HEK293 (cell line): ENCODE measurements around the gene C5orf15.

ENCODE experiments used
- ZFP41 ChIP-seq: fragments of 450-650 bp; formaldehyde crosslinking; IDR thresholded peaks from 2 replicates; pipeline ENCODE4 v1.5.1; 2016; ENCODE audit warnings: missing biosample characterization, missing genetic modification characterization, borderline replicate concordance
- ZNF274 ChIP-seq, 2 experiments: fragments of 200-500 bp in 1 of 2; fragments of 450-650 bp in 1 of 2; sonication (Bioruptor generic) in 1 of 2; formaldehyde crosslinking in 1 of 2; IDR thresholded peaks; 2 replicates each; pipeline versions ENCODE4 v1.5.1 to v1.6.1; 2014 to 2016; ENCODE audit warnings: borderline replicate concordance in 1 of 2, inconsistent platforms in 1 of 2, low read length in 1 of 2, missing biosample characterization in 1 of 2, missing genetic modification characterization in 1 of 2

DNA sequence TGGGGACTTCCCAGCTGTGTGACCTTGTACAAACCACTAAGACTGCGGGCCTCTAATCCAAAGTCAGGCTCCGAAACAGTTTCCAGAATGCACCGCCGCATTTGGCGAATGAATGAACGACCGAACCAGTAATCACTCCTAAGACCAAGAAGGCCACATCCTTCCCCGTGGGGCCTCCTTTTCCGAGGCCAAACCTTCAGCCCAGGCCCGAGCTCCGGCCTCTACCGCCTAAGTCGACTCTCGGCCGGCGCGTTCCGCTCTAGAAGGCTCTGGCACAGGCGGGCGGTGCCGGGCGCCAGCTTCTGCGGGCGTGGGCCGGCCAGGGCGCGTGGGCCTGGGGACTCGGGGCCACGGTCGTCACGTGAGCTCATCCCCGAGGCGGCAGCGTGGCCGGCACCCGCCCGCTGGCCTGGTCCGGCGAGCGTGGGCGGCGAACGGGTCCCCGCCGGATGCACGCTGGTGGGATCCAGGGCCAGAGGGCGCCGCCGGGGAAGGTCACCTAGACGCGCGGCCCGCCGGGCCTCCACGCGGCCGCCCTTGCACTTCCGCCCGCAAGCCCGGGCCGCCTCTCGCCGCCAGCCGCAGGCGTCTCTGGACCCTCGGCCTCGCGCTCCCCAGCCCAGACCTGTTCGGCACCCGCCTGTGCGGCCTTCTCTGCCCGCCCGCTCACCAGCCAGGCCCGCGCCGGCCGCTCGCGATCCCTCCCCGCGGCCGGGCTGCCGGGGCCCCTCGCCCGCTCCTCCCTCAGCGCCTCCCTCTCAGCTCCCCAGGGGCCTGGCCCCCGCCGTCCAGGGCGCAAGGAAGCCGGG lies 35.6 kb upstream of the C5orf15 start:
- no peak for TF ChIP-seq ZNF274 (IDR thresholded peaks at IDR 0.05; ENCODE audit: low read length)
- no peak for TF ChIP-seq ZNF274 (tag by site-specific recombination; IDR thresholded peaks at IDR 0.05; ENCODE audit: borderline replicate concordance)
- TF ChIP-seq ZFP41 (tag by site-specific recombination): no peak
